Measurements from ENCODE around the gene AK4.

- TF ChIP-seq CTCF (optimal IDR thresholded peaks at IDR 0.05 in 1 of 3, IDR thresholded peaks at IDR 0.05 in 1 of 3, conservative IDR thresholded peaks at IDR 0.05 in 1 of 3; ENCODE audit: extremely low read depth in 1 of 3, insufficient read depth in 2 of 3, low read length in 3 of 3) (peak; percentile 22 to 68 (median 37)), EZH2 (IDR thresholded peaks at IDR 0.05; ENCODE audit: low read length) (no peak)
These were observed 117.8 kb downstream of the AK4 start for GRCh38 chr1:65265651-65266351.

Measured in keratinocyte (primary cell).